VCaP (cell line): Measurements from ENCODE around the gene RNASET2.

Experiments
- H3K27ac ChIP-seq: fragments of 450-650 bp; 2 replicates; pipeline ENCODE4 v1.5.1; 2017
- TF ChIP-seq, protein P1 (sequence below): fragments of 450-650 bp; conservative IDR thresholded peaks from 2 replicates; pipeline ENCODE4 v1.5.1; 2017; ENCODE audit warnings: mild to moderate bottlenecking, moderate library complexity

The RNASET2 gene, protein sequence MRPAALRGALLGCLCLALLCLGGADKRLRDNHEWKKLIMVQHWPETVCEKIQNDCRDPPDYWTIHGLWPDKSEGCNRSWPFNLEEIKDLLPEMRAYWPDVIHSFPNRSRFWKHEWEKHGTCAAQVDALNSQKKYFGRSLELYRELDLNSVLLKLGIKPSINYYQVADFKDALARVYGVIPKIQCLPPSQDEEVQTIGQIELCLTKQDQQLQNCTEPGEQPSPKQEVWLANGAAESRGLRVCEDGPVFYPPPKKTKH

GRCh38 chr6:166956444-166957086 lies at the start of gene RNASET2:
TSS of gene RNASET2 (minus strand) at chr6:166956550. CDS start at chr6:166956182, 368 bp downstream.
- H3K27ac ChIP-seq: peak within 1 kb of the TSS; percentile 65
- TF ChIP-seq, protein P1, sequence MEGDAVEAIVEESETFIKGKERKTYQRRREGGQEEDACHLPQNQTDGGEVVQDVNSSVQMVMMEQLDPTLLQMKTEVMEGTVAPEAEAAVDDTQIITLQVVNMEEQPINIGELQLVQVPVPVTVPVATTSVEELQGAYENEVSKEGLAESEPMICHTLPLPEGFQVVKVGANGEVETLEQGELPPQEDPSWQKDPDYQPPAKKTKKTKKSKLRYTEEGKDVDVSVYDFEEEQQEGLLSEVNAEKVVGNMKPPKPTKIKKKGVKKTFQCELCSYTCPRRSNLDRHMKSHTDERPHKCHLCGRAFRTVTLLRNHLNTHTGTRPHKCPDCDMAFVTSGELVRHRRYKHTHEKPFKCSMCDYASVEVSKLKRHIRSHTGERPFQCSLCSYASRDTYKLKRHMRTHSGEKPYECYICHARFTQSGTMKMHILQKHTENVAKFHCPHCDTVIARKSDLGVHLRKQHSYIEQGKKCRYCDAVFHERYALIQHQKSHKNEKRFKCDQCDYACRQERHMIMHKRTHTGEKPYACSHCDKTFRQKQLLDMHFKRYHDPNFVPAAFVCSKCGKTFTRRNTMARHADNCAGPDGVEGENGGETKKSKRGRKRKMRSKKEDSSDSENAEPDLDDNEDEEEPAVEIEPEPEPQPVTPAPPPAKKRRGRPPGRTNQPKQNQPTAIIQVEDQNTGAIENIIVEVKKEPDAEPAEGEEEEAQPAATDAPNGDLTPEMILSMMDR: no peak

DNA sequence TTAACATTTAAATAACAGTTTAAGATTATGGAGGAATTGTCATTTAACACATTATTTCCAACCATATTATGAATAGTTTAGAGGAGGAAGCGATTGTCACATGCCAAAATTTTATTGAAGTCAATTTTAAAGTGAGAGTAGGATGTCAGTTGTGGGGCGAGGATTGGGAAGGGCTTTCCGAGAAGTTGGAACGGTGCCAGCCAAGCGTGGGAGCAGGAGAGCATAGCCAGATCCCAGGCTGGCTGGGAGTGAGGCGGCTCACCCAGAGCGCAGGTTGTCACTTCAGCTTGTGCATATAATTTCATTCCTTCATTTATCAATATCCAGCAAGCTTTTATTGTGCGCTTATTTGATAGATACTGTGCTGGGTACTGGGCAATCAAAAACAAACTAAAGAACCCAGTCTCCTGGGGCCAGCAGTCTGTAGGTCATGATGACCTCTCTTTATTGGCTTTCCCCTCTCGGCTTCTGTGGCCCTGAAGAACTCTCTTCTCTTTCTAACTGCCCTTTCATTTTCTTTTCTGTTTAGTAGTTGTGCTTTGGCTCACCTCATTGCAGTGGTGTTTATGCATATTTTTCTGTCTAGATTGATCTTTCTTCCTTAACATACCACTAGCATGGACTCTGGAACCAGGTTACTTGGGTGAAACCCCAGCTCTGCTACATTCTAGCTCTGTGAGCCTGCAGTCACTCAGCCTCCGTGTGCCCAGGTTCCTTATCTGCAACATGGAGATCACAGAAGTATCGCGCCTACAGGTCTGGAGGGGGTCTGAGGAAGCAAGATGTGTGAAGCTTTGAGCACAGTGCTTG lies 49.2 kb upstream of the RNASET2 start:
- no peak overlapping the region for H3K27ac ChIP-seq
- TF ChIP-seq, protein P1: no peak

DNA sequence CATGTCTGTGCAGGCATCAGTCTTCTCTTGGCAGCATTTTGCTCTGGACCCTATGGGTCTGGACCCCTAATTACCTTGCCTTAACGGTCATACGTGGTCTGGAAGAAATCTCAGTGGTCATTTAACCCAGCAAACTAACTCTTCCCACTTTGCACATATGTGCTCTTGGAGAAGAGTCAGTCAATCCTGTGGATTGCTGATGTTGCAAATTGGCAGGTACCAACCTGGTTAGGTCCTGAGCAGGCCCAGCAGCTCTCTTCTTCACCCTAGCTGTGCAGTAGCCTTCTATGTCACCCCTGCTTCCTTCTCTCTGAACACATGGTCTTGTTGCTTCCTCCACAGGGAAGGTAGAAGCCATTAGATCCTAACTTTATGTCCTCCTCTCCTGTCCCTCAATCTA lies 44.4 kb upstream of the RNASET2 start:
- peak overlapping the region; percentile 83; the same call in 1 of the 2 replicates for H3K27ac ChIP-seq

GRCh38 chr6:166999884-167000253 lies 43.5 kb upstream of the RNASET2 start:
- TF ChIP-seq, protein P1: no peak
- H3K27ac ChIP-seq: peak overlapping the region; percentile 83

More for the DNA sequence above, 44.4 kb upstream of the RNASET2 start:
- TF ChIP-seq, protein P1: no peak

GRCh38 chr6:166999145-166999883 lies 43.0 kb upstream of the RNASET2 start, which contains the start of gene CEP43:
TSS of gene CEP43 (plus strand) at chr6:166999397. CDS start at chr6:166999413, 16 bp downstream.
- H3K27ac ChIP-seq: peak within 1 kb of the TSS; percentile 83

GRCh38 chr6:166998256-166999144 lies 42.1 kb upstream of the RNASET2 start:
- TF ChIP-seq, protein P1: no peak
- peak overlapping the region; percentile 83 for H3K27ac ChIP-seq

More at GRCh38 chr6:166999145-166999883, 43.0 kb upstream of the RNASET2 start, which contains the start of gene CEP43:
- TF ChIP-seq, protein P1: no peak
